ENCODE data around the gene KLHL29. TPM values are rescaled to one million over a fixed set of nuclear protein-coding genes. Genes with fewer than 3 reads are reported as not detected.

Gene KLHL29
- total RNA-seq, 1 donor from 2014 or later, result 5.5 TPM

DNA sequence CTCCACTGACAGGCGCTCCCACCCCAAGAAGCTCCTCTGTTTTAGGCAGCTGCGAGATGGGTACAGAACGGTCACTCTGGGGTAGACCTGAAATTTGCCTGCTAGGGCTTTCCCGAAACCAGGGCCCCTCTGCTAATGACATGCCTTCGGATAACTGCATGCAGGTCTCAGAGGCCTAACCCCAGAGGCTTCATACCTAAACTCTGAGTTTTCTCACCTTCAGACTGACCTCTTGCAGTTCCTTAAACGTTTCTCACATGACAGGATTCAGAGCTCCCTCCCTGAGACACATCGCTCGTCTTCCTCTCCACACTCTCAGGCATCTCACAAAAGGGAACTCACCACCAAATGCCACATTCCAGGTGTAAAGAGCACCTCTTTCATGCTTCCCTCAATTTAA lies 11.3 kb upstream of the KLHL29 start:
- H3K27ac Mint-ChIP-seq (ENCODE audit: unreplicated experiment), result no peak overlapping the region
- Histone ChIP-seq H3K36me3 (ENCODE audit: insufficient read depth, low read length) (no peaks in the 10 kb centered on the region), H3K27ac (ENCODE audit: low read depth, low read length) (no peak overlapping the region), H4K20me1 (ENCODE audit: insufficient read depth, low read length) (no peaks in the 10 kb centered on the region), H3K4me1 (ENCODE audit: insufficient read depth, low read length) (no peaks in the 10 kb centered on the region), H3K4me2 (ENCODE audit: low read length) (no peak overlapping the region), H3K9me3 (ENCODE audit: insufficient read depth, low read depth, low read length) (no peaks in the 10 kb centered on the region), H3K4me3 (ENCODE audit: insufficient read depth, low read depth, low read length) (no peak overlapping the region), H3K27me3 (ENCODE audit: insufficient read depth, low read length) (peaks cover 6% of the 10 kb centered on the region), H2AFZ (ENCODE audit: low read depth, low read length) (no peak overlapping the region), H3K9ac (ENCODE audit: low read length) (no peak overlapping the region), H3K79me2 (ENCODE audit: insufficient read depth, low read length) (no peaks in the 10 kb centered on the region)
- peaks cover 49% of the 10 kb centered on the region for H3K27me3 Mint-ChIP-seq (ENCODE audit: low read depth, unreplicated experiment)
- TF ChIP-seq, protein P1, sequence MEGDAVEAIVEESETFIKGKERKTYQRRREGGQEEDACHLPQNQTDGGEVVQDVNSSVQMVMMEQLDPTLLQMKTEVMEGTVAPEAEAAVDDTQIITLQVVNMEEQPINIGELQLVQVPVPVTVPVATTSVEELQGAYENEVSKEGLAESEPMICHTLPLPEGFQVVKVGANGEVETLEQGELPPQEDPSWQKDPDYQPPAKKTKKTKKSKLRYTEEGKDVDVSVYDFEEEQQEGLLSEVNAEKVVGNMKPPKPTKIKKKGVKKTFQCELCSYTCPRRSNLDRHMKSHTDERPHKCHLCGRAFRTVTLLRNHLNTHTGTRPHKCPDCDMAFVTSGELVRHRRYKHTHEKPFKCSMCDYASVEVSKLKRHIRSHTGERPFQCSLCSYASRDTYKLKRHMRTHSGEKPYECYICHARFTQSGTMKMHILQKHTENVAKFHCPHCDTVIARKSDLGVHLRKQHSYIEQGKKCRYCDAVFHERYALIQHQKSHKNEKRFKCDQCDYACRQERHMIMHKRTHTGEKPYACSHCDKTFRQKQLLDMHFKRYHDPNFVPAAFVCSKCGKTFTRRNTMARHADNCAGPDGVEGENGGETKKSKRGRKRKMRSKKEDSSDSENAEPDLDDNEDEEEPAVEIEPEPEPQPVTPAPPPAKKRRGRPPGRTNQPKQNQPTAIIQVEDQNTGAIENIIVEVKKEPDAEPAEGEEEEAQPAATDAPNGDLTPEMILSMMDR (IDR thresholded peaks at IDR 0.05; ENCODE audit: insufficient read depth, low read depth, low read length), result no peak
- no peak for TF ChIP-seq EZH2 (IDR thresholded peaks at IDR 0.05; ENCODE audit: insufficient read depth, low read length)
- no peak for FAIRE-seq
- no peak overlapping the region for H3K4me3 Mint-ChIP-seq (ENCODE audit: unreplicated experiment)
- H3K4me1 Mint-ChIP-seq (ENCODE audit: low read depth, unreplicated experiment), result no peaks in the 10 kb centered on the region
- DNase-seq (ENCODE audit: low read depth), result no peak
- H3K9me3 Mint-ChIP-seq (ENCODE audit: unreplicated experiment), result peaks cover 11% of the 10 kb centered on the region
- no peaks in the 10 kb centered on the region for H3K36me3 Mint-ChIP-seq (ENCODE audit: low read depth, unreplicated experiment)

DNA sequence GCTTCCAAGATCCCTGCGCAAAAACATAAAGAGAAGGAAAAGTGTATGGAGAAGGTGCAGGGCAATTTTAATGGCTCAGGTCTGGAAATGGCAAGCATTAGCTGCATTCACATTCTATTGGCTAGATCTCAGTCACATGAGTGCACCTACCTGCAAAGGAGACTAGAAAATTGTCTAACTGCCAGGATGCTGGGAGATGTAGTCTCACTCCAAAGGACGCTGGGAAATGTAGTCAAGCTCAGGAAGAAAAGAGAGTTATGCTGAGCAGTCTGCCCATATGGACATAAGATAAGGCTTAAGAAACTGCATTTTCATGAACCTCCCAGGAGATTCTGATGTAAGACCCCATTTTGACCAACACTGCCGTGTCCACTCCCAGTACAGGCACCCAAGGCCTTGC lies 9.5 kb upstream of the KLHL29 start:
- H3K27me3 Mint-ChIP-seq (ENCODE audit: low read depth, unreplicated experiment), result peaks cover 50% of the 10 kb centered on the region
- no peak overlapping the region for H3K27ac ChIP-seq (ENCODE audit: low read depth, low read length)
- H3K9me3 Mint-ChIP-seq (ENCODE audit: unreplicated experiment), result peaks cover 11% of the 10 kb centered on the region
- H3K4me1 ChIP-seq (ENCODE audit: insufficient read depth, low read length), result peaks cover under 1% of the 10 kb centered on the region
- peaks cover 6% of the 10 kb centered on the region for H3K27me3 ChIP-seq (ENCODE audit: insufficient read depth, low read length)
- H3K4me3 ChIP-seq (ENCODE audit: insufficient read depth, low read depth, low read length), result no peak overlapping the region
- H3K79me2 ChIP-seq (ENCODE audit: insufficient read depth, low read length), result no peaks in the 10 kb centered on the region
- no peak overlapping the region for H3K4me2 ChIP-seq (ENCODE audit: low read length)
- H3K27ac Mint-ChIP-seq (ENCODE audit: unreplicated experiment), result no peak overlapping the region
- no peak overlapping the region for H2AFZ ChIP-seq (ENCODE audit: low read depth, low read length)
- no peaks in the 10 kb centered on the region for H3K36me3 ChIP-seq (ENCODE audit: insufficient read depth, low read length)
- FAIRE-seq (no peak), DNase-seq (ENCODE audit: low read depth) (no peak)
- no peaks in the 10 kb centered on the region for H3K4me1 Mint-ChIP-seq (ENCODE audit: low read depth, unreplicated experiment)
- H3K9me3 ChIP-seq (ENCODE audit: insufficient read depth, low read depth, low read length), result no peaks in the 10 kb centered on the region
- H4K20me1 ChIP-seq (ENCODE audit: insufficient read depth, low read length), result no peaks in the 10 kb centered on the region
- H3K36me3 Mint-ChIP-seq (ENCODE audit: low read depth, unreplicated experiment), result no peaks in the 10 kb centered on the region
- no peak overlapping the region for H3K9ac ChIP-seq (ENCODE audit: low read length)
- TF ChIP-seq EZH2 (IDR thresholded peaks at IDR 0.05; ENCODE audit: insufficient read depth, low read length), result no peak
- TF ChIP-seq, protein P1 (IDR thresholded peaks at IDR 0.05; ENCODE audit: insufficient read depth, low read depth, low read length), result no peak
- no peak overlapping the region for H3K4me3 Mint-ChIP-seq (ENCODE audit: unreplicated experiment)

DNA sequence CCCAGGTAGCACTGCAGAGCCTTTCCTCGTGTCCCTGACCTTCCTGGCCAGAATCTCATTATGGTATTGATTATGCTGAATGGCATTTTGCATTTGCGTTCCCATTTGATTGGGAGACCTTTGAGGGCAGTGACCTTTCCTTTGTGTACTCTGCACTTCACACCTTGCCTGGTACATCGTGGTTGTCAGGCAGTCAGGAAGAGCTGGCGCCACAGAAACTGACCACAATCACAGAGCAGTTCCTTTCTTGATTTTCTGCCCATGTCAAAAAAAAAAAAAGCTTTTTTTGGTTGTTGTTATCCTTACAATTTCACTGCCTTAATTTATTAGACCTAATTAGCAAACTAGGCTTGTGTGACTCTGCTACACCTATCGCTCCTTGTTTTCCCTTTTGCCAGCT lies 8.9 kb upstream of the KLHL29 start:
- DNase-seq (ENCODE audit: low read depth) (no peak), FAIRE-seq (no peak)
- Histone ChIP-seq H3K4me2 (ENCODE audit: low read length) (no peak overlapping the region), H3K9ac (ENCODE audit: low read length) (no peak overlapping the region), H3K27me3 (ENCODE audit: insufficient read depth, low read length) (peaks cover 6% of the 10 kb centered on the region), H3K27ac (ENCODE audit: low read depth, low read length) (no peak overlapping the region), H3K36me3 (ENCODE audit: insufficient read depth, low read length) (no peaks in the 10 kb centered on the region), H3K9me3 (ENCODE audit: insufficient read depth, low read depth, low read length) (no peaks in the 10 kb centered on the region), H3K79me2 (ENCODE audit: insufficient read depth, low read length) (no peaks in the 10 kb centered on the region), H3K4me1 (ENCODE audit: insufficient read depth, low read length) (peaks cover 6% of the 10 kb centered on the region), H2AFZ (ENCODE audit: low read depth, low read length) (no peak overlapping the region), H4K20me1 (ENCODE audit: insufficient read depth, low read length) (no peaks in the 10 kb centered on the region), H3K4me3 (ENCODE audit: insufficient read depth, low read depth, low read length) (no peak overlapping the region)
- no peak overlapping the region for H3K27ac Mint-ChIP-seq (ENCODE audit: unreplicated experiment)
- peaks cover 49% of the 10 kb centered on the region for H3K27me3 Mint-ChIP-seq (ENCODE audit: low read depth, unreplicated experiment)
- no peak overlapping the region for H3K4me3 Mint-ChIP-seq (ENCODE audit: unreplicated experiment)
- H3K9me3 Mint-ChIP-seq (ENCODE audit: unreplicated experiment), result peaks cover 11% of the 10 kb centered on the region
- no peak for TF ChIP-seq EZH2 (IDR thresholded peaks at IDR 0.05; ENCODE audit: insufficient read depth, low read length)
- TF ChIP-seq, protein P1 (IDR thresholded peaks at IDR 0.05; ENCODE audit: insufficient read depth, low read depth, low read length), result no peak
- H3K36me3 Mint-ChIP-seq (ENCODE audit: low read depth, unreplicated experiment), result no peaks in the 10 kb centered on the region
- peaks cover 4% of the 10 kb centered on the region for H3K4me1 Mint-ChIP-seq (ENCODE audit: low read depth, unreplicated experiment)
